GM21367 (cell line): ENCODE measurements around the gene SPATS2.
"Not testable (repeated sequence)": the region's sequence is repeated elsewhere in the genome, so short reads cannot be mapped to it uniquely, and the experiment has no call there.

Experiments
- ATAC-seq: cut with Tn5 transposase; IDR thresholded peaks from one replicate; pipeline ENCODE4 v1.9.1; 2021; ENCODE audit not compliant: unreplicated experiment

The SPATS2 gene

DNA sequence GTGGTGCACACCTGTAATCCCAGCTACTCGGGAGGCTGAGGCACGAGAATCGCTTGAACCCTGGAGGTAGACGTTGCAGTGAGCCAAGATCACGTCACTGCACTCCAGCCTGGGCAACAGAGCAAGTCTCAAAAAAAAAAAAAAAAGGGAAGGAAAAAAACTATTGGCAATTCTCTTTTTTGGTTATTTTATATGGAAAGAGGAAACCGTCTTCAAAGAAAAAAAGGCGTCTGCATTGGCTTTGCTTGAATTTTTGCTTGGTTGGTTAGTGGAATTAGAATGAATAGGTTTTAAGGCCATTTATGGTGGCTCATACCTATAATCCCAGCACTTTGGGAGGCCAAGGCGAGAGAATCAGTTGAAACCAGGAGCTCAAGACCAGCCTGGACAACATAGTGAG lies 142.4 kb downstream of the SPATS2 start:
- ATAC-seq, result not testable (repeated sequence)

DNA sequence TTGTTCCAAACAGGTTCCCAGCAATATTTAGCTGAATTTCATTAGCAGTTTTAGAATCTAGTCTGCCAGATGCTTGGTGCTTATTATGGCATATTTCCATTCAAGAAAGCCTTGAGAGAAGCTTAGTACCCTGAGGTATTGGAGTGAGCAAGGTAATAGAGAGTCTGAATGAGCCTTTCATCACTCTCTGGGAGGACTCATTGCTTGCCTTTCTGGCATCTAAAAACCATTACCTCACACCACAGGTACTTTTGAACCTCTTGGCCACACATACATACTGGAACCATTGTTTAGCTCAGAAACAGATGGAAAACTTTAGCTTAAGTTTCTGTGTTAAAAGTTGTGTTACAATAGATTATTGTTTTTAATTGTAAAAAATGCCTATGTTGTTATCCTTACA lies 144.1 kb downstream of the SPATS2 start:
- no peak for ATAC-seq

DNA sequence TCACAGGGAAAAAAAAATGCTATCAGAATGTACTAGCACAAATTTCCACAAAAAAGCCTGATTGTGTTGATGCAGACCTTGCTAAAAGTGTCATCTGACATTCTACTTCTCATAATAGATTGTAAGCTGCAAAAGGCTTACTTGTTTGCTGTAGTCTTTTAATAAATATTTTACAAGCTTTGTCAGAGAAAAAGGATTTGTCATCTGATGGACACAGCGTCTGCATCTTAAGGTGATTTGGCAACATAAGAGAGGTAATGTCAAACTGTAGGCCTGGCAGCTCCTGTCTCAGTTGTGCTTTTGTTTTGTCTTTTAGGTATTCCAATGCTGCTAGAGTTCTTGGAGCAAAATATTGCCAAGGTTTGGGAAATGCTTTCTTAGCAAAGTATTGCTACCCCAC lies 145.3 kb downstream of the SPATS2 start:
- no peak for ATAC-seq

DNA sequence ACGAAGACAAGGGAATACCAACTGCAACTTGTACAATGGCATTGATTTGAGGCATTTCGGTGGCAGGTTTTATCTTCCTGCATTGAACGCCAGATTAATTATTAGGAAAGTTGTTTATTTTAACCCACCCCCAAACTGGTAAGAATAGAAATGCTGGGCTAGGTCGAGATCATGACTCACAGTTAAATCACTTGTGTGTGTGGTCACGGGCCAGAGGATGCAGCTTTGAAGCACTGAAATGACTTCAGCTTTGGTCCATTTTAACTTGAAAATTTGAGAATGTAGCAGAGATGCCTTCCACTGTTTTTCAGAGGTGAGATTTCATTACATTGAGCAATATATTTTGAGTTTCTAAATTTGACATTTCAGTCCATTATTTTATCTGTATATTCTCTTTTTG lies 148.0 kb downstream of the SPATS2 start:
- ATAC-seq, result no peak

DNA sequence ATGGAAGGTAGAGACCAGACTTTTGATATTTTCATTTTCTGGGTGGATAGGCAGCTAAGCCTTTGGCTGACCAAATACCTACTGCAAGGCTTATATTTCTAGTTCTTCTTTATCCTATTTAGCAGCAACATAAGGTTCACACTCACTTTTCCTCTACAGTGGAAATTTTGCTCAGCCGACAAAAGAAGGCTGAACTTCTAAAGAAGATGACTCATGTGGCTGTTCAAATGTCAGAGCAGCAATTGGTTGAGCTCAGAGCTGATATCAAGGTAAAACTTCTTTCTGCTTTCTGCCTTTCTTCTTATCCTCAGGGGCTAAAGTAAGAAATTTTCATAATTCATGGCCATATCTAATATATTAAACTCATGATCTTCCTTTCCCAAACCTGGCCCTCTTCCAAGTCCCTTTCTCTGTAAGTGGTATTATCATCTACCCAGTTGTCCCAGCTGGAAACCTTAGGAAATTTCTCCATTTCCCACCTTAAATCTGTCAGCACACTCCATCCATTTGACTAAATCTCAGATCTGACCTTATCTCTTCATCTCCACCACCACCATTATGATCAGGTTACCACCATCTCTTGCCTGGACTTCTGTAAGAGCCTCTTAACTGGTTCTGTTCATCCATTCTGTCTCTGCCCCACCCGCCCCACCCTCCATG lies 151.8 kb downstream of the SPATS2 start:
- no peak for ATAC-seq

DNA sequence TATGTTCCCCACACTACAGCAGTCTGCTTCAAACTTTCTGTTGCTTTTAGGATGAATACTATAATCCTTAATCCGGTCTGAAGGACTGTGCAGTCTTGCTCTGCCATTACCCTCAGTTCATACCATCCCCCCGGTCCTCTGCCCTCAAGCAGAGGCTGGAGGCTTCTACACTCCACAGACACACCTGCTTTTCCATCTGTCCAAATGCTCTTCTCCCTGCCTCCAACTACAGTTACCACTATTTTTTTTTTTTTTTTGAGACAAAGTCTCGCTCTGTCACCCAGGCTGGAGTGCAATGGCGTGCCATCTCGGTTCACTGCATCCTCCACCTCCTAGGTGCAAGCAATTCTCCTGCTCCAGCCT lies 152.3 kb downstream of the SPATS2 start:
- no peak for ATAC-seq

DNA sequence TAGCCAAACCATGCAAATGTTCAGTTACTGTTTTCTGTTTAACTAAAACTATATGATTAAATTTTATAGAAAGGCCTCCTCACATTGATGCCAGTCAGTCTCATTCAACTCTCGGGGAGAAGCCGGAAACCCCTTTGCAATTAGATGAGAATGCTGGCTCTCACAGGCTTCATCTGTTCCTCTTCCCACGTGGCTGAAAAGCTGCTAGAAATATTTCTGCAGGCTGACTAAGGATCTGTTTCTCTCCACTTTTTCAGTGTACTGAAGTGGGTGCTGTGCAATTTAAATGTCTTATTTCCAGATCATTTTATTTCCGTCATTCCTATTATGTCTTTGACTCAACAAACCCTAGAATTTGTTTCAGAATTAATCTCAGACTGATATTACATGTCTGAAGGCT lies 154.1 kb downstream of the SPATS2 start:
- no peak for ATAC-seq

DNA sequence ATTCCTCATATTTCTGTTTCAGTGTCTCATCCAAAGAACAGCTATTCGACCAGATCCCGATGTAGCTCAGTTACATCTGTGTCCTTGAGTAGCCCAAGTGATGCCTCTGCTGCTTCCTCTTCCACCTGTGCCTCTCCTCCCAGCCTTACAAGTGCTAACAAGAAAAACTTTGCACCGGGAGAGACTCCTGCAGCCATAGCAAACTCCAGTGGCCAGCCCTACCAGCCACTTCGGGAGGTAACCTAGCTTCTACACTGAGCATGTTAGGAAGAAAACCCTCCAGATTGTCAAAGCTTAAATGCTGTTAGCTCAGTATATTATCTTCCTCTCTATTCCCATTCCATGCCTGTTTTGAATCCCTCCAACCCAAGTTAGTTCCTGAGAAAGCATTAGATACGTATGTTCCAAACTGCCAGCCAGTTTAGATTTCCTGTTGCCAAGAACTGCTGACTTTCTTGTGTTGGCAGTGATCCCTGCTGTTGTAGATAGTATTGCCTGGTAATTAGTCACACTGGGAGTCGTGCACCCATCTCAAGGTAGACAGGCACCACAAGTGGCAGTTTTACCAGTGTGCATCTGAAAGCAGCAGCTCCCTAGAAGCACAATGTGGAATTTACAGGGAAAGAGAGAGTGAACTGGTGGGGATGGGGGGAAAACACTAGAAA lies 157.5 kb downstream of the SPATS2 start:
- no peak for ATAC-seq

DNA sequence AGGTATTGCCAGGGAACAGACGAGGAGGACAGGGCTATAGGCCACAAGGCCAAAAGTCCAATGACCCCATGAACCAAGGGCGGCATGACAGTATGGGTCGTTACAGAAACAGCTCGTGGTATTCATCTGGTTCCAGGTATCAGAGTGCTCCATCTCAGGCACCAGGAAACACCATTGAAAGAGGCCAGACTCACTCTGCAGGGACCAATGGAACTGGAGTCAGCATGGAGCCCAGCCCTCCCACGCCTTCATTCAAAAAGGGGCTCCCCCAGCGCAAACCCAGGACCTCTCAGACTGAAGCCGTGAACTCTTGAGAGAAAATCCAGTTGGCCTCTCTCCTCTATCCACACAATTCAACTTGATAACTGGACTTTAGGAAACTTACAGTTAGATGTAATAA lies 158.7 kb downstream of the SPATS2 start:
- no peak for ATAC-seq

DNA sequence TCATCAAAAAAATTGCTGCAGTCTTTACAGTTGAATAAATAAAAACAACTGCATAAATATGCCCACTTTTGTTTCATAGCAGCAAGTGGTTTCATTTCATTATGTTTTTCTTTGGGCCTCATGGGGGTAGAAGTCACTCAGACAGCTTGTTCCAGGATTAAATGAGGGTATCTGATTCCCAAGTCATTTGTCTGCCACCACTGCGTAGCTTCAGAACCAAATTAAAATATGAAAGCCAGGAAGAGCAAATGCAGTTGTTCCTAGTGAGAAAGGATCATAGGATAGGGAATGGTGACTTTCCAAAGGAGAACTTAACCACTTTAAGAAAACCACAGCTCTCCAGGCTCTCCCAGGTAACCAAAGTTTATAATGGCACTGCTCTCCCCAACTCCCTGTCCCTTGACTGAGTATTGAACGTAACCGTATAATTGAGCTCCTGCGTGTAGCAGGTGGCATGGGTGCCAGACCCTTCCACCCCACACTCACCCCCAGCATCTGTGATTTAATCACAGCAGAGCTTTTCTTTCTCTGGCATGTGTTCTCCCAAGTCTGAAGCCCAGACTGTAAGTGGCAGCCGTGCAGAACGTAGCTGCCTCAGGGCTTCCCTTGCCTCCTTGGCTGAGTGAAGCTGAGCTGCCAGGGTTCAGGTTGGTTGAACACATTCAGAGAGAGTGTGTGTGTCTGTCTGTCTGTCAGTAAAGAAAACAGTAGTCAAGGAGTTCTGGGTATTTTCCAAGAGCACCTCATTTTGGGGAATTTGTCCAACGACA lies 160.3 kb downstream of the SPATS2 start:
- no peak for ATAC-seq

DNA sequence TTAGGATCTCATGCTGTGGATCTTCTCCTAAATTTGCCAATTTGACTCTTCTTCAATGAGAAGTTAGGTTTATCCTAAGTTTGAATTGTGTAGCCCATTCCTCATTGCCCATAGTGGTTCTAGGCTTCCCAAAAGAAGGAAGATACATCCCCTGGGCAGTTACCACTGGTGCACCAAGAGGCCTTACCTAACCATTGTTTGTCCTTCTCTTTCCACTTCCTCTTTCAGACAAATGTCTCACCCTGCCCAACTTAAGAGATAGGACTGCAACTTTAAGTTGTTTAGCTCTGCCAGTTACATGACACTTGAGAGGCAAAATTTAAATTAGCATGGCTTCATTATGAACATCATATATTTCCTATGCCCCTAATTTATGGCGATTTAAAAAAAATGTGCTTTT lies 162.2 kb downstream of the SPATS2 start:
- no peak for ATAC-seq

DNA sequence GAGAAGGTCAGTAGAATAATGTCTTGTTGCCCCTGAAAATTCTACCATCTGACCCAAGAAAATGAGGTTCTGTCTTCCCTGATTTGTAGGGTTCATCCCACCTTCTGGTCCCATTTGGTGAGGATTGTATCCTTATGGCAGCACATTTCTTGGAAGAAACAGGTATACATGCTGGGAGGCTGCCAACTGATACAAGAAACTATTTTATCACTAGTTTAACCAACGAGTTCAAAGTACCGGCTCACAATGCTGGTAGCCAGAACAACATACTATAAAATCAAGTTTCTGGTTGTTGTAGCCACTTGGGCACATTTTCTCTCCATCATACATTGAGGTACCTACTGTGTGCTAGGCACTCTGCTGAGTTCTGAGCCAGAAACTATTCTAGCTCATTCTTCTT lies 164.5 kb downstream of the SPATS2 start:
- no peak for ATAC-seq

DNA sequence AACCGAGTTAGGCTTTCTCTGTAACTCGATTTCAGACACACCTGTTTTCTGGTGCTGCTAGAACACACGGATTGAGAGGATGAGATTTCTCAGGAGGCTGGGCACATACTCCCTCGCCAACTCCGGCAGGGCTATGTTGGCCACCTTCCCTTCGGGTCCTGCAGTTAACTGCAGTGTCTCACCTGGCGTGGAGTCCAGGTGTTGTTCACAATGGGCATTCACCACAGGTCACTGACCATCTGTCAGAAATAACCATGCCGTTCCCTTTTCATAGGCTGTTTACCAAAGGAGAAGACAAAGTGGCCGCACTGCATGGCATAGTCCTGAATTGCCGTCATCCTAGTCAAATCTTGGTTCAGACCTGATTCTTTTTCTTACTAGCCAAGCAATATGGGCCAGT lies 166.1 kb downstream of the SPATS2 start:
- ATAC-seq, result no peak

DNA sequence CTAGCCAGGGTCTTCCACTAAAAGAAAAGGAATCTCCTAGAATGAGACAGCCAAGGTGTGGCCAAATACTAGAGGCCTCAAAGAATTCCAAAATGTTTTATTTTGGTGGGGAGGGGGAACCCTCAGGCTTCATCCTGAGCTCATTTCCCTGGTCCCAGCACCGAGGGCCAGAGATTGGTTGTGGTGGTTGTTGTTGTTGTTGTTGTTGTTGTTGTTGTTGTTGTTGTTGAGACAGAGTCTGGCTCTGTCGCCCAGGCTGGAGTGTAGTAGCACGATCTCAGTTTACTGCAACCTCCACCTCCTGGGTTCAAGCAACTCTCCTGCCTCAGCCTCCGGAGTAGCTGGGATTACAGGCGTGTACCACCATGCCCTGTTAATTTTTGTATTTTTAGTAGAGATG lies 166.9 kb downstream of the SPATS2 start:
- not testable (repeated sequence) for ATAC-seq

DNA sequence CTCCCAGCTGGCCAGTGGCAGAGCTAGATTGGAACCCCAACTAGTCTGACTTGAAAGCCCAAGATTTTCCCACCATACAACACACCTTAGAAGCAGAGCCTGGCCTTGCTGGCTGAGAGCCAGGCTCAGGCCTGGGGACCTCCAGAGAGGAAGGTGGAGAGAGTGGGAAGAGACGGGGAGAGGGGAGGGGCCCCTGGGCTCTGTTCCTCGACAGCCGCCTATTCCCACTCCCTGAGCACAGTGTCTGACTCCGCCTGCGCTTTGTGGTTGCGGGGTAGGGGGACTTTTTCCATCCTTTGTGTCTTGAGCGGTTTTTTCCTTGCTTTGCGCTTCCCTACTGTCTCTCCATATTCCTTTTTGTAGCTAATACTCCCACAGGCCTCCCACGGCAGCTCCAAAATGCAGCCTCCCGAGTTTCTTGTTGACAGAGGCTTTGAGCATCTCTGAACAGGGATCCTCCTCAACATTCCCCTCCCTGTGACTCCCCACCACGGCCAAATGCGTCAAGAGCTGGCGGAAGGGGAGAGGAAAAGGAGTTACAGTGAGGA lies 167.5 kb downstream of the SPATS2 start:
- no peak for ATAC-seq

DNA sequence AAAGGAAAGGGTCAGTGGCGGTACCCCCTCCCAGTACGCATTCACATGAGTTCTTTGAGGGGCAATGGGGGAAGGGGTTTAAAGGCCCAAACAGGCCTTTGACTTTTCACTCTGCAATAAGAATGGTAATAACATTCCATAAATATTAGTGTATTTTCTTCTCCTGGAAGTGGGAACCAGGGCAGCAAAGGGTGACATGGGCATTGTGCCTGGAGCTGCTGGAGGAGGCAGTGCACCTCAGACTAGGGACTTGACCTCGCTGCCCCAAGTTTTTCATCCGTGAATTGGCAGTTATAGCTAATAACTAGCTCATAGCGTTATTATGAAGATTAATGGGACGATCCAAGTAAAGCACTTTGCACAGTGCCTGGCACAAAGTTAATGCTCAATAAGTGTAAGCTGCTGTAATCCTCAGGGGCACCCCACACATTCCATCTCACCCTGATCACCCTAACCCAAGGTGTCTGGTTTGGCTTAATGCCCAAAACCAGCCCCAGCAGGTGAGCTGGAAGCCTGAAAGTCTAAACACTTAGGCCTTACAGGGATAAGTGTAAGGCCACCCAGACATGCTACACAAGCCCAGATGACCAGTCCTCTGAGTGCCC lies 168.8 kb downstream of the SPATS2 start:
- no peak for ATAC-seq

DNA sequence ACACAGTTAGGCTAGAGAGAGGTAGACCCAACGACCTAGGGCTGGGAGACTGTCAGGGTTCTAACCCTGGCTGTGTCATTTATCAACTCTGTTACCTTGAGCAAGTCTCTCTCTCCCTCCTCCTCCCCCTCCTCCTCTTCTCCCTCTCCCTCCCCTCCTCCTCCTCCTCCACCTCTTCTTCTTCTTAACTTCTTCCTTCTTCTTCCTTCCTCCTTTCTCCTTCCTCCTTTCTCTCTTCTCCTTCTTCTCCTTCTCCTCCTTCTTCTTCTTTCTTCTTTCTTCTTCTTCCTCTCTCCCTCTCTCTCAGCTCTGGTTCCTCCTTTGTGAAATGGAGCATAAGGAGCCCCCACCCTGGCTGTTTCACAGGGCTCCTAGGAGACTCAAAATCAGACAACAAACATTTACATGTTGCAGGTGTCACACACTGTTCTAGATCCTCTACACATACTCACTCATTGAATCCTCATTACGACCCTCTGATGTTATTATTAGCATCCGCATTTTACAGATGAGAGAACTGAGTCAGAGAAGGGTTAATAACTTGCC lies 169.3 kb downstream of the SPATS2 start:
- no peak for ATAC-seq

DNA sequence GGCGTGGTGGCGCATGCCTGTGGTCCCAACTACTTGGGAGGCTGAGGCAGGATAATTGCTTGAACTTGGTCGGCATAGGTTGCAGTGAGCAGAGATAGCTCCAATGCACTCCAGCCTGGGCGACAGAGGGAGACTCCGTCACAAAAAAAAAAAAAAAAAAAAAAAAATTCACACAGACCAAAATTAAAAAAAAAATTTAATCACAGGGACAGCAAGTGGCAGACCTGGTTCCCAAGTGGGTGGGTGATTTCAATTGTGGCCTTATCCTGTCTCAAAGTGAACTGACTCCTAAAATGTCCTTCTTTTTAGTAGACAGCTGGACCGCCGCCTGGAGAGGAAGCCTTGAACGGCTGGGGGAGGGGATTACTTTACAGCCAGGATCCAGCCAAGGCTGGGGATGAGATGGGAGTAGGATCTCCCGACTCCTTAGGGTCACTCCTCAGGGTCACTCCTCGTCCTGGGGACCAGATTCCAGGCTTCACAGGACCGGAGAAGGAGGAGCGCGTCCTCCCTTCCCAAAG lies 170.0 kb downstream of the SPATS2 start:
- ATAC-seq, result no peak

DNA sequence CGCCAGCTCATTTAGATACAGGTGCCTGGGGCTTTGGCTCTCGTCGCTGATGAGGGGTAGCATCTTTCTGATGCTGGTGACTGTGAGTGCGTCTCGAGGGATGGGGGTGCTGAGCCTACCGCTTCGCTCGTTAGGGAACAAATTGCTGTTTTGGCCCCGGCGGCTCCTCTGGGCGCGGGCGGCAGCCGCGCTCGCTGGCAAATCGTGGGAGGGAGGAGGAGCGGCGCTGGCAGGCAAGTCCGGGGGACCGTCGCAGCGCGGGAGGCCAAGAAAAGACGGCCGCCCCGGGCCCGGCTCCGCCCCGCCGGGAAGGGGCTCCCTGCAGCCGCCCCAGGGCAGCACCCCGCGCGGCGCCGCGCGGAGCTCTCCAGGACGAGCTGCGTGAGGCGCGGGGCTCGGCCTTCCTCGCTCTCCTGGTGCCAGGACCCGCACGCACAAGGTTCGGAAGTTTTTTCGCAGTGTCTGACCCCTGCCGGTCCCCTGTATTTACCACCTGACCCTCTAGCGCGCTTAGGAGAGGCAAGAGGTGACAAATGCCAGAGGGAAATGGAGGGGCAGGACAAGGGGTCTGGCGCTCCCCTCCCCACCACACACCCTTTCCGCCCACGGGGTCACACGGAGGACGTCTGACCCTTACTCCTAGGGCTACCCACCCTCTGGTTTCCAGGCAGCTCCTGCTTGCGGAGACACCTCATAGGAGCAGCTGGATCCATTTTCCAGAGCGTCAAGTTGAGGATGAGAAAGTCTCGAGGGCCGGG lies 170.7 kb downstream of the SPATS2 start:
- ATAC-seq, result no peak
